PFSK-1 (cell line): ENCODE data around the gene SPECC1.

Experiments used
- POLR2AphosphoS5 ChIP-seq: IDR thresholded peaks from 2 replicates; pipeline ENCODE4 v1.6.1; 2012; ENCODE audit warnings: low read depth, mild to moderate bottlenecking, control low read depth, low read length, moderate library complexity
- SIN3A ChIP-seq: IDR thresholded peaks from 2 replicates; pipeline ENCODE4 v1.6.1; 2012; ENCODE audit warnings: mild to moderate bottlenecking, low read length, moderate library complexity, borderline replicate concordance; ENCODE audit not compliant: insufficient read depth
- TAF1 ChIP-seq: IDR thresholded peaks from 2 replicates; pipeline ENCODE4 v1.6.1; 2012; ENCODE audit warnings: low read length, control low read depth, borderline replicate concordance; ENCODE audit not compliant: insufficient read depth
- TF ChIP-seq, protein P1 (sequence below), 2 experiments: IDR thresholded peaks; 2 replicates each; pipeline versions ENCODE4 v1.6.1 to v1.8.0; 2011 to 2012; ENCODE audit warnings: low read depth in 2 of 2, low read length in 2 of 2, control low read depth in 1 of 2, inconsistent platforms in 1 of 2, mild to moderate bottlenecking in 1 of 2, moderate library complexity in 1 of 2; ENCODE audit not compliant: insufficient read depth in 1 of 2

DNA sequence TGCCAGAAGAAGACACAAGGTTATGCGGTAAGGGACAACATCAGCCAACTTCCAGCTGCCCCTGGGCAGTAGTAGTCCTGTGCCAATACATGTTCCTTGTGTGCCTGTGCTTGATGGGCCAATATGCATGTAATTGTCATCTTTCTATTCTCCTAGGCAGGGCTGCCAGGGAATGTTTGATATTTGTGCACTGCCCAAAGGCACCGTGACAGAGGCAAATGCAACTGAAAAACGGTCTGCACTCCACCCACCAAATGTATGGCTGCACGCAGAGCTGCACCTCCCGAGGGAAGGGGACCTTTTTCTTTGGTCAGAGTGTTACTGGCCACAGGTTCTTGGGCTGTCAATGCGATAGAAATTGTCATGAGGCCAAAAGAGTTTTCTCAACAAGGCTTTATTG lies 251.1 kb downstream of the SPECC1 start:
- TF ChIP-seq POLR2AphosphoS5 (no peak), SIN3A (no peak), TAF1 (no peak)
- TF ChIP-seq, protein P1, sequence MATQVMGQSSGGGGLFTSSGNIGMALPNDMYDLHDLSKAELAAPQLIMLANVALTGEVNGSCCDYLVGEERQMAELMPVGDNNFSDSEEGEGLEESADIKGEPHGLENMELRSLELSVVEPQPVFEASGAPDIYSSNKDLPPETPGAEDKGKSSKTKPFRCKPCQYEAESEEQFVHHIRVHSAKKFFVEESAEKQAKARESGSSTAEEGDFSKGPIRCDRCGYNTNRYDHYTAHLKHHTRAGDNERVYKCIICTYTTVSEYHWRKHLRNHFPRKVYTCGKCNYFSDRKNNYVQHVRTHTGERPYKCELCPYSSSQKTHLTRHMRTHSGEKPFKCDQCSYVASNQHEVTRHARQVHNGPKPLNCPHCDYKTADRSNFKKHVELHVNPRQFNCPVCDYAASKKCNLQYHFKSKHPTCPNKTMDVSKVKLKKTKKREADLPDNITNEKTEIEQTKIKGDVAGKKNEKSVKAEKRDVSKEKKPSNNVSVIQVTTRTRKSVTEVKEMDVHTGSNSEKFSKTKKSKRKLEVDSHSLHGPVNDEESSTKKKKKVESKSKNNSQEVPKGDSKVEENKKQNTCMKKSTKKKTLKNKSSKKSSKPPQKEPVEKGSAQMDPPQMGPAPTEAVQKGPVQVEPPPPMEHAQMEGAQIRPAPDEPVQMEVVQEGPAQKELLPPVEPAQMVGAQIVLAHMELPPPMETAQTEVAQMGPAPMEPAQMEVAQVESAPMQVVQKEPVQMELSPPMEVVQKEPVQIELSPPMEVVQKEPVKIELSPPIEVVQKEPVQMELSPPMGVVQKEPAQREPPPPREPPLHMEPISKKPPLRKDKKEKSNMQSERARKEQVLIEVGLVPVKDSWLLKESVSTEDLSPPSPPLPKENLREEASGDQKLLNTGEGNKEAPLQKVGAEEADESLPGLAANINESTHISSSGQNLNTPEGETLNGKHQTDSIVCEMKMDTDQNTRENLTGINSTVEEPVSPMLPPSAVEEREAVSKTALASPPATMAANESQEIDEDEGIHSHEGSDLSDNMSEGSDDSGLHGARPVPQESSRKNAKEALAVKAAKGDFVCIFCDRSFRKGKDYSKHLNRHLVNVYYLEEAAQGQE (IDR thresholded peaks at IDR 0.05; ENCODE audit: insufficient read depth in 1 of 2, low read depth in 2 of 2, low read length in 2 of 2) = no peak
